OCI-LY1 (cell line): ENCODE results near the gene TKTL1.

Source experiments
- EZH2 ChIP-seq: fragments of 200-600 bp; sonication (generic), shearing (Covaris generic); IDR thresholded peaks from 2 replicates; pipeline ENCODE4 v1.8.0; 2017; ENCODE audit warnings: borderline replicate concordance, mixed run types, mild to moderate bottlenecking, antibody characterized with exemption, low read length, moderate library complexity, mixed read lengths
- TF ChIP-seq, protein P1 (sequence below): fragments of 200-600 bp; sonication (generic), shearing (Covaris generic); IDR thresholded peaks from 2 replicates; pipeline ENCODE4 v1.5.1; 2017; ENCODE audit warnings: mild to moderate bottlenecking, antibody characterized with exemption, low read length, moderate library complexity, mixed read lengths

DNA sequence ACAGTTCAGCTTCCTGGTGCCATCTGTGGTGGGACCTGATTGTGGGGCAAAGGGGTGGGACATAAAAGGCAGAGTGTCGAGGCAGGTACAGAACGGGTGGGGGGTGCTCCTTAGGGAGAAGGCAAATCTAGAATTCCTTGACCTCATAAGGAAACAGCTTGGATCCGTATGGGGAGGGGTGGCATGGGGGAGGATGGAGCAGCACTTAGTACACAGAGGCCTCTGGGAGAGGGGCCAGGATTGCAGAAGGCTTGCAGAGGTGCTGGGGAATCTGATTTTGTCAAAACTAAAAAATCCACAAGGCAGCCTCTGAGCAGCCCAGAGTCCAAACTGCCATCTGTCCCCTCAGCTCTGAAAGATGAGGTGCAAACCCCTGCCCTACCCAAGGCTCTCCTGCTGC lies 81.2 kb downstream of the TKTL1 start:
- TF ChIP-seq, protein P1, sequence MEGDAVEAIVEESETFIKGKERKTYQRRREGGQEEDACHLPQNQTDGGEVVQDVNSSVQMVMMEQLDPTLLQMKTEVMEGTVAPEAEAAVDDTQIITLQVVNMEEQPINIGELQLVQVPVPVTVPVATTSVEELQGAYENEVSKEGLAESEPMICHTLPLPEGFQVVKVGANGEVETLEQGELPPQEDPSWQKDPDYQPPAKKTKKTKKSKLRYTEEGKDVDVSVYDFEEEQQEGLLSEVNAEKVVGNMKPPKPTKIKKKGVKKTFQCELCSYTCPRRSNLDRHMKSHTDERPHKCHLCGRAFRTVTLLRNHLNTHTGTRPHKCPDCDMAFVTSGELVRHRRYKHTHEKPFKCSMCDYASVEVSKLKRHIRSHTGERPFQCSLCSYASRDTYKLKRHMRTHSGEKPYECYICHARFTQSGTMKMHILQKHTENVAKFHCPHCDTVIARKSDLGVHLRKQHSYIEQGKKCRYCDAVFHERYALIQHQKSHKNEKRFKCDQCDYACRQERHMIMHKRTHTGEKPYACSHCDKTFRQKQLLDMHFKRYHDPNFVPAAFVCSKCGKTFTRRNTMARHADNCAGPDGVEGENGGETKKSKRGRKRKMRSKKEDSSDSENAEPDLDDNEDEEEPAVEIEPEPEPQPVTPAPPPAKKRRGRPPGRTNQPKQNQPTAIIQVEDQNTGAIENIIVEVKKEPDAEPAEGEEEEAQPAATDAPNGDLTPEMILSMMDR = no peak
- TF ChIP-seq EZH2 = no peak
